CD8-positive, alpha-beta memory T cell (primary cell): ENCODE data around the gene PUM2. TPM values are rescaled to one million over a fixed set of nuclear protein-coding genes. Genes with fewer than 3 reads are reported as not detected.

Experiments used
- CTCF ChIA-PET: fragments of 350-600 bp; sonication (Branson Sonifier 250); formaldehyde crosslinking; loops from one replicate; lab custom pipeline; 2021; ENCODE audit warnings: antibody characterized with exemption; lab: Charles Lee
- POLR2A ChIA-PET: fragments of 350-600 bp; sonication (Branson Sonifier 250); formaldehyde crosslinking; loops from one replicate; lab custom pipeline; 2021; ENCODE audit warnings: antibody characterized with exemption; lab: Charles Lee
- DNase-seq, 5 donors: peaks; one replicate each; pipeline versions ENCODE4 v3.0.0 to v3.0.0-alpha.2; 2020 to 2022; ENCODE audit warnings: mixed read lengths in 1 of 5
- H3K27ac ChIP-seq: one replicate; pipeline ENCODE4 v1.7.0; 2013; ENCODE audit warnings: low read depth, mild to moderate bottlenecking, low read length, moderate library complexity
- H3K27me3 ChIP-seq: 2 replicates; pipeline ENCODE4 v1.7.0; 2013; ENCODE audit warnings: low read length, mild to moderate bottlenecking; ENCODE audit not compliant: insufficient read depth, poor library complexity, severe bottlenecking
- H3K36me3 ChIP-seq: 2 replicates; pipeline ENCODE4 v1.7.0; 2013; ENCODE audit warnings: mild to moderate bottlenecking, low read length, moderate library complexity; ENCODE audit not compliant: insufficient read depth
- H3K4me1 ChIP-seq: 2 replicates; pipeline ENCODE4 v1.7.0; 2013; ENCODE audit warnings: mild to moderate bottlenecking, low read length, moderate library complexity; ENCODE audit not compliant: insufficient read depth
- H3K4me3 ChIP-seq: 2 replicates; pipeline ENCODE4 v1.7.0; 2013; ENCODE audit warnings: mild to moderate bottlenecking, low read length
- H3K9me3 ChIP-seq: 2 replicates; pipeline ENCODE4 v1.7.0; 2013; ENCODE audit warnings: mild to moderate bottlenecking, low read length
- H3K27ac Mint-ChIP-seq, 8 donors: one replicate each; pipeline ENCODE4 v1.8.0; 2020 to 2021; ENCODE audit warnings: mixed read lengths in 8 of 8, mild to moderate bottlenecking in 6 of 8, inconsistent platforms in 3 of 8, moderate library complexity in 3 of 8
- H3K27me3 Mint-ChIP-seq, 2 donors: one replicate each; pipeline ENCODE4 v1.8.0; 2020 to 2021; ENCODE audit warnings: mixed read lengths in 2 of 2, mild to moderate bottlenecking in 1 of 2, moderate library complexity in 1 of 2
- H3K36me3 Mint-ChIP-seq, 3 donors: one replicate each; pipeline ENCODE4 v1.8.0; 2020 to 2021; ENCODE audit warnings: mixed read lengths in 3 of 3, inconsistent platforms in 1 of 3, mild to moderate bottlenecking in 1 of 3
- H3K4me1 Mint-ChIP-seq, 3 donors: one replicate each; pipeline ENCODE4 v1.8.0; 2020 to 2021; ENCODE audit warnings: mixed read lengths in 3 of 3, inconsistent platforms in 1 of 3, mild to moderate bottlenecking in 1 of 3
- H3K4me3 Mint-ChIP-seq, 7 donors: one replicate each; pipeline ENCODE4 v1.8.0; 2020 to 2021; ENCODE audit warnings: mixed read lengths in 7 of 7, mild to moderate bottlenecking in 6 of 7, moderate library complexity in 4 of 7, inconsistent platforms in 2 of 7
- H3K9me3 Mint-ChIP-seq, 5 donors: one replicate each; pipeline ENCODE4 v1.8.0; 2020 to 2022; ENCODE audit warnings: mixed read lengths in 5 of 5, mild to moderate bottlenecking in 3 of 5, moderate library complexity in 2 of 5, inconsistent platforms in 1 of 5
- polyA plus RNA-seq: library from polyadenylated mRNA; unstranded; fragments of 300-500 nt; fragmentation: Illumina TruSeq; gene quantifications from one replicate; pipeline ENCODE4 v1.2.3, GENCODE V29; 2021
- total RNA-seq, 2 experiments: library from RNA; stranded (reverse); gene quantifications; one replicate each; pipeline ENCODE4 v1.2.3, GENCODE V29; 2021

The PUM2 gene
- total and polyA plus RNA-seq, 3 experiments from 2014 or later, result 17.0 to 121 (median 120) TPM

DNA sequence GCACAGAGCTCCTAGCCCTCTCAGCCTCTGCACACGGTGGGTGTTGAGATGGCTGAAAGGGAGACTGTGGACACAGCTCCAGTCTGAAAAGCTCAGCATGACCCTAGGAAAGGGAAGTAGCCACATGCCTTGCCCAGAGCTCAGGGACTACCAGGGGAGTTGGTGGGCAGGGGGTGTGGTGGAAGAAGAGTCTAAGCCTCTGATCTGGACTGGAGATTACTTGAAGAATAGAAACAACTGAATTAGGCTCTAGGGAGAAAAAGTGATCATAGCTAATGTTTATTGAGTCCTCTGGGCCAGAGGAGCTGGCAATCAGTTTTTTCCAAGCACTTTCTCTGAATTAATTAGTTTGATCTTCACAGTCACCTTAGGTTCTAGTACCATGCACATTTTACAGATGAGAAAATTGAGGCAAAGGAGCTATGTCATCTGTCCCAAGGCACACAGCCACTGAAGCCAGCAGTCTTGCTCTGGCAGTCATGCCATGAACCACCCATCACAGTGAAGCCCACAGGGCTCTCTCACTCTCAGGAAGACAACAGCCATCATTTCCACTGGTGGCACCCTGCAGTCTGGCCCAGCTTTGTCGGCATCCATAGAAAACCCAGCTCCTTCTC, 136.0 kb downstream of the PUM2 start:
- Histone ChIP-seq H3K27ac (no peak overlapping the region), H3K9me3 (no peaks in the 10 kb centered on the region), H3K4me3 (no peak overlapping the region), H3K4me1 (no peaks in the 10 kb centered on the region), H3K27me3 (no peaks in the 10 kb centered on the region), H3K36me3 (no peaks in the 10 kb centered on the region)
- POLR2A ChIA-PET, result no interaction called here
- CTCF ChIA-PET, result no interaction called here
- Mint-ChIP-seq H3K4me1 (no peaks in the 10 kb centered on the region), H3K4me3 (no peak overlapping the region), H3K9me3 (no peaks in the 10 kb centered on the region), H3K27ac (no peak overlapping the region), H3K27me3 (peaks cover 9% of the 10 kb centered on the region in 2 donors), H3K36me3 (no peaks in the 10 kb centered on the region)
- DNase-seq, result no peak

DNA sequence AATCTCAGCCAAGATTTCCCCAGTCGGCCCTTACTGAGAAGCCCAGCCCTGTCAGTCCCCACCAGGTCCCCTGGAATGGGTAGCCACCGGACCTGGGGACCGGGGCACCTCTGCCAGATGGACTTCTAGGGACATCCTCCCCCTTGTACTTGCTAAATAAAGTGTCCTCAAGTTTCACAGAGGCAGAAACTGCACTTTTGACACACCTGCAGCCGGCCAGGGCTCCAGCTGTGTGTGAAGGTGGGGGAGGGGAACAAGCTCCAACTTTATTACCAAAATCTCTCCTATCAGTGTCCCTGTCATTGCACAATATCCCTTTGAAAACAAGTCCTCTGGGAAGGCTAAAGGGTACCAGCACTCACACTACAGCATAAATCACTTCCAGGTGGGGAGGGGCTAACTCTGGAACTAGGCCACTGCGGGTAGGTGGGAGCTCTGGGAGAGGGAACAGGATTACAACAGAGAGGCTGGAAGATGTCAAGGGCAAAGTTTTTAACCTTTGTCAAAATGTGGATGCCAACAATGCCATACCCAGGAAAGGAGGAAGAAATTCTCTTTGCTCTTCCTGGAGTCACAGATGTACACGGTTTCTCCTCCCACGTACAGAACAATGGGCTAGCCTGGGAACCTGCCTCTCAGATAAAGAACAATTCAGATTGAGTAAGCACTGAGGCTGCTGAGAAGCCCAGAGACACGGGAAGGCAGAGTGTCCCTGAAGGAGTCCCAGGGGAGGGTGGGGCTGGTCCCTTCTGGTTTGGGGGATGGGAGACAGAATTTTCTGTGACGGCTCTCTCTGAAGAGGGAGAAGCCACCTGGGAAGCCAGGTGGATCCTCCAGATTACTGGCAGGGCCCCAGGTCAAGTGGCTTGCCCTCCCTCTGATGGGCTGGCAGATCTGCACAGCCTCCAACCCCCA, 136.7 kb downstream of the PUM2 start:
- no peaks in the 10 kb centered on the region for H3K9me3 Mint-ChIP-seq
- Histone ChIP-seq H3K27ac (no peak overlapping the region), H3K4me3 (no peak overlapping the region), H3K36me3 (no peaks in the 10 kb centered on the region), H3K9me3 (no peaks in the 10 kb centered on the region), H3K4me1 (no peaks in the 10 kb centered on the region), H3K27me3 (no peaks in the 10 kb centered on the region)
- H3K4me1 Mint-ChIP-seq, result no peaks in the 10 kb centered on the region
- ChIA-PET POLR2A (no interaction called here), CTCF (no interaction called here)
- no peaks in the 10 kb centered on the region for H3K36me3 Mint-ChIP-seq
- DNase-seq, result peak in 1 of 5 donors; percentile 8
- no peak overlapping the region for H3K27ac Mint-ChIP-seq
- peaks cover 9% of the 10 kb centered on the region in 2 donors for H3K27me3 Mint-ChIP-seq
- H3K4me3 Mint-ChIP-seq, result no peak overlapping the region

DNA sequence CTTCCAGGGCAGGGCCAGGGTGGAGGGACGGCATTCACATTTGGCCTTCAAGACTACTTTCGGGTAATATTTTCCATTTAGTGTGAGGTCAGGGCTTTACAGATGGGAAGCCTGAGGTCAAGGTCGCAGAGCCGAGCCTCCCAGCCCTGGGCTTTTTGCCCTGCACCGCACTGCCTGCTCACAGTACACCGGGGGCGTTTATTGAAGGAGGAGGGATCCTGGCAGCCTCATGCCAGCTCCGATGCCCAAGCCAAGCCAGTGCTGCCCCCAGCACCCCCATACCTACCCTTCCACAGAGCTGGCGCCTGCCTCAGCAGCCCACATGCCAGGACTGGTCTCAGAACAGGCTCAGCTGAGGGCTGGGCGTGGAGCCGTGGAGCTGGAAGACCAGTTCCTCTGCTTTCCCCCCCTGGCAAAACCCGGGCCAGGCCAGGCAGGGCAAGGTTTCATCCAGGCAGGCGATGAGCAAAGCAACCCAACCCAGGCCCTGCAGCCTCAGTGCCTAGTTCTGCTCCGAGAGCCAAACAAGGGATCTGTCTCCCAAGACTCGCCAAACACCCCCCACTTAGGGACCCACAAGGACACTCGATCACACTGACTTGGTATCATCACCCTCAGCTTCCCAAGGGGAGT, 137.7 kb downstream of the PUM2 start:
- H3K27ac ChIP-seq, result no peak overlapping the region
- no peaks in the 10 kb centered on the region for H3K4me1 Mint-ChIP-seq
- no peak for DNase-seq
- no peak overlapping the region for H3K27ac Mint-ChIP-seq
- no peak overlapping the region for H3K4me3 ChIP-seq
- H3K27me3 ChIP-seq, result no peaks in the 10 kb centered on the region
- H3K9me3 ChIP-seq, result no peaks in the 10 kb centered on the region
- no peaks in the 10 kb centered on the region for H3K36me3 ChIP-seq
- H3K4me1 ChIP-seq, result no peaks in the 10 kb centered on the region
- peaks cover 4 to 6% of the 10 kb centered on the region in 2 donors for H3K27me3 Mint-ChIP-seq
- no peaks in the 10 kb centered on the region for H3K9me3 Mint-ChIP-seq
- H3K36me3 Mint-ChIP-seq, result no peaks in the 10 kb centered on the region
- ChIA-PET CTCF (no interaction called here), POLR2A (no interaction called here)
- H3K4me3 Mint-ChIP-seq, result no peak overlapping the region

DNA sequence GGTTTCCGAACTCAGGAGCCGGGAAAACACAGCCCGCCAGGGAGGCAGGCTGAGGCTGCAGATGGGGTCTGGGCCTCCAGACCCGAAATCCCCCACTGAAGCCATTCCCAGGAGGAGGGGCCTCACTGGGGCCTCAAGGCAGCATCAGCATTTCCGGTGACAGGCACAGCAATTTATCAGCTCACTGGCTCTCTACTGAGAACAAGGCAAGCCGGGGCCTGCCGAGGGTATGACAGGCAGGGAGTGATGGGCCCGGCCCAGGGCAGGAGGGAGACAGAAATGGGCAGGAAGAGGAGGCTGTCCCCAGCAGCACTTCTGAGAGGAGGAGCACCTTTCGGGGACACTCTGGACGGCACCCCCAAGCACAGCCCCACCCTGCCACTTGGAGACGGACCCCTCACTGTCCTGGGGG, 138.2 kb downstream of the PUM2 start:
- H3K36me3 ChIP-seq, result no peaks in the 10 kb centered on the region
- H3K4me1 ChIP-seq, result no peaks in the 10 kb centered on the region
- no peaks in the 10 kb centered on the region for H3K27me3 ChIP-seq
- no peaks in the 10 kb centered on the region for H3K36me3 Mint-ChIP-seq
- no peak for DNase-seq
- no peaks in the 10 kb centered on the region for H3K9me3 ChIP-seq
- H3K4me3 Mint-ChIP-seq, result no peak overlapping the region
- no peak overlapping the region for H3K27ac ChIP-seq
- H3K27ac Mint-ChIP-seq, result no peak overlapping the region
- H3K9me3 Mint-ChIP-seq, result no peaks in the 10 kb centered on the region
- H3K4me3 ChIP-seq, result no peak overlapping the region
- CTCF ChIA-PET, result no interaction called here
- POLR2A ChIA-PET, result no interaction called here
- H3K4me1 Mint-ChIP-seq, result no peaks in the 10 kb centered on the region
- H3K27me3 Mint-ChIP-seq, result peaks cover 0 to 6% of the 10 kb centered on the region in 2 donors

DNA sequence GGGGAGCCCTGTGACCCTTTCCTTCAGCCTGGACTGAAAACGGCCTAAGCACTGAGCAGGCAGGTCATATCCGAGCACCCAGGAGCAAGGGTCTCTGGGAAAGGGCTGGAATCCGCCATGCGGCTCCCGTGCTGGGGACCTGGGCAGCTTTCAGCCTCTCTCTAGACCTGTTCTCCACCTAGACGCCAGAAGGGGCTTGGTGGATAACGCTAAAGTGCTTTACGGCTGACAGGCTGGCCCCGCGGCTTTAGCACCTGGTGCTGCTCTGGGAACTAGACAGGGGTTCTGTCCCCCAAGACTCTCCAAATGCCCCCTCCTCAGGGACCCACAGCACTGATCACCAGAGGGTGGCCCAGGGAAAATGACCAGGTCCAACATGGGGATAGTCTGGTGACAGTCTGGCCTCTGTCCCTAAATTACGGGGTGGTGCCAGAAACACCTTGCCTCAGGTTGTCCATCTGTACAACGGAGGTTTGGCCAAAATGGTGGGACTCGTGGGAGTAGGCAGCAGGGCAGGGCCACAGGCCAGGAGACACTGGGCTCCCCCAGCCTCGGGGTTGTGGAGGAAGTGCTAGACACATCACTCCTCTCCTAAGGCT, 138.7 kb downstream of the PUM2 start:
- H3K27ac Mint-ChIP-seq, result no peak overlapping the region
- no peak for DNase-seq
- Histone ChIP-seq H3K4me3 (no peak overlapping the region), H3K27me3 (no peaks in the 10 kb centered on the region), H3K9me3 (no peaks in the 10 kb centered on the region), H3K36me3 (no peaks in the 10 kb centered on the region), H3K27ac (no peak overlapping the region), H3K4me1 (no peaks in the 10 kb centered on the region)
- no peaks in the 10 kb centered on the region for H3K4me1 Mint-ChIP-seq
- ChIA-PET POLR2A (no interaction called here), CTCF (no interaction called here)
- peaks cover 0 to 6% of the 10 kb centered on the region in 2 donors for H3K27me3 Mint-ChIP-seq
- no peak overlapping the region for H3K4me3 Mint-ChIP-seq
- H3K36me3 Mint-ChIP-seq, result no peaks in the 10 kb centered on the region
- no peaks in the 10 kb centered on the region for H3K9me3 Mint-ChIP-seq

DNA sequence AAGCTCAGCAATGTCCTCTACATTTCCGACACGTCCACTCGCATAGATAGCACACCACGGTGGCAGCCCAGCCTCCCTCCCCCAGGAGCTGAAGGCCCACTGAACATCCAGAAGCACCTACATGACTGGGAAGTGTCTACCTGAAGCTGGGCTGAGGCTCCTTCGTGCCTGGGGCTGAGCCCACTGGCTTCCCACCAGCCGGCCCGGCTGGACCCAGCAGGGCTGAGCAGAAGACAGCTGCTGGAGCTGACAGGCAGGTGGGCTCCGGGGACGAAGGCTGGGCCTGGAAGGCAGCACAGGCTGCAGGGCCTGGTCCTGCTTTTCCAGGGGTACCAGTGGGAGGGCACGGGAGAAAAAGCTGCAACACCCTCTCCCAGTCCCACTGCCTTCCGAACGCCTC, 139.2 kb downstream of the PUM2 start:
- no peak overlapping the region for H3K27ac ChIP-seq
- H3K36me3 Mint-ChIP-seq, result no peaks in the 10 kb centered on the region
- DNase-seq, result no peak
- H3K27me3 Mint-ChIP-seq, result peaks cover 0 to 6% of the 10 kb centered on the region in 2 donors
- H3K27me3 ChIP-seq, result no peaks in the 10 kb centered on the region
- no peak overlapping the region for H3K27ac Mint-ChIP-seq
- no peak overlapping the region for H3K4me3 Mint-ChIP-seq
- CTCF ChIA-PET, result no interaction called here
- POLR2A ChIA-PET, result no interaction called here
- no peak overlapping the region for H3K4me3 ChIP-seq
- no peaks in the 10 kb centered on the region for H3K4me1 ChIP-seq
- no peaks in the 10 kb centered on the region for H3K9me3 ChIP-seq
- H3K9me3 Mint-ChIP-seq, result no peaks in the 10 kb centered on the region
- H3K36me3 ChIP-seq, result no peaks in the 10 kb centered on the region
- no peaks in the 10 kb centered on the region for H3K4me1 Mint-ChIP-seq

DNA sequence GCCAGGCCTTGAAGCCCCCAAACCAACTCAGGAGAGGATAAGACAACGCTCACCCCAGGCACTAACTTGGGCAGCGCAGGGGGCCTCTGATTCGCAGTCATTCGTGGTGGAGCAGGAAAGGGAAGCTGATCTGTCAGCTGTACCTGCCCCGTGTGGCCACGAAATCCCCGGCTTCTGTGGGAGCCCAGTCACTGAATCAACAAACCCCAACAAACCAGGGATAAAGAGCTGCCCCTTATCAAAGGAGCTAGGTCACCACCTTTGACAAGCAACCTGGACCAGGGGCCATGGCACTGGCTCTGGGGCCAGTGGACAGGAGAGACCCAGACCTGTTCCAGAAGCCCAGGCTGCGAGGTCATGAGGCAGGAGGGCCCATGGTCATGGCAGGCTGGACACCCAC, 140.2 kb downstream of the PUM2 start:
- DNase-seq, result no peak
- no peak overlapping the region for H3K27ac Mint-ChIP-seq
- no peaks in the 10 kb centered on the region for H3K4me1 Mint-ChIP-seq
- peaks cover 0 to 6% of the 10 kb centered on the region in 2 donors for H3K27me3 Mint-ChIP-seq
- no peak overlapping the region for H3K4me3 Mint-ChIP-seq
- no peaks in the 10 kb centered on the region for H3K4me1 ChIP-seq
- no peak overlapping the region for H3K27ac ChIP-seq
- CTCF ChIA-PET, result no interaction called here
- no peaks in the 10 kb centered on the region for H3K36me3 Mint-ChIP-seq
- no peaks in the 10 kb centered on the region for H3K36me3 ChIP-seq
- no peaks in the 10 kb centered on the region for H3K9me3 ChIP-seq
- no peaks in the 10 kb centered on the region for H3K9me3 Mint-ChIP-seq
- no peak overlapping the region for H3K4me3 ChIP-seq
- no peaks in the 10 kb centered on the region for H3K27me3 ChIP-seq
- POLR2A ChIA-PET, result no interaction called here
